Measurements from ENCODE around the gene OR3A2.
"Not testable (repeated sequence)": the region's sequence is repeated elsewhere in the genome, so short reads cannot be mapped to it uniquely, and the experiment has no call there.

Gene OR3A2

GRCh38 chr17:3381957-3382356 lies 4.2 kb downstream of the OR3A2 start:
- DNase-seq (ENCODE audit: insufficient read length) (no peak), FAIRE-seq (no peak)
- TF ChIP-seq POLR2A (IDR thresholded peaks at IDR 0.05; ENCODE audit: low read depth, low read length), result no peak

- FAIRE-seq (no peak), DNase-seq (ENCODE audit: insufficient read length) (no peak)
- TF ChIP-seq POLR2AphosphoS5 (IDR thresholded peaks at IDR 0.05; ENCODE audit: low read depth, low read length) (no peak), POLR2A (IDR thresholded peaks at IDR 0.05; ENCODE audit: low read depth, low read length) (no peak), TAF1 (IDR thresholded peaks at IDR 0.05; ENCODE audit: borderline replicate concordance, low read depth, low read length) (no peak)
Observed at GRCh38 chr17:3378321-3378720, 7.8 kb downstream of the OR3A2 start.

GRCh38 chr17:3371167-3371566 lies 14.9 kb downstream of the OR3A2 start:
- not testable (repeated sequence) for FAIRE-seq; DNase-seq (ENCODE audit: insufficient read length)

GRCh38 chr17:3342782-3343181 lies 43.3 kb downstream of the OR3A2 start:
- not testable (repeated sequence) for FAIRE-seq

GRCh38 chr17:3335876-3336275 lies 50.2 kb downstream of the OR3A2 start:
- TF ChIP-seq POLR2AphosphoS5 (IDR thresholded peaks at IDR 0.05; ENCODE audit: low read depth, low read length) (no peak), POLR2A (IDR thresholded peaks at IDR 0.05; ENCODE audit: low read depth, low read length) (no peak), TAF1 (IDR thresholded peaks at IDR 0.05; ENCODE audit: borderline replicate concordance, low read depth, low read length) (no peak)
- DNase-seq (ENCODE audit: insufficient read length) (no peak), FAIRE-seq (no peak)

More at GRCh38 chr17:3342782-3343181, 43.3 kb downstream of the OR3A2 start:
- DNase-seq (ENCODE audit: insufficient read length), result not testable (repeated sequence)

DNA sequence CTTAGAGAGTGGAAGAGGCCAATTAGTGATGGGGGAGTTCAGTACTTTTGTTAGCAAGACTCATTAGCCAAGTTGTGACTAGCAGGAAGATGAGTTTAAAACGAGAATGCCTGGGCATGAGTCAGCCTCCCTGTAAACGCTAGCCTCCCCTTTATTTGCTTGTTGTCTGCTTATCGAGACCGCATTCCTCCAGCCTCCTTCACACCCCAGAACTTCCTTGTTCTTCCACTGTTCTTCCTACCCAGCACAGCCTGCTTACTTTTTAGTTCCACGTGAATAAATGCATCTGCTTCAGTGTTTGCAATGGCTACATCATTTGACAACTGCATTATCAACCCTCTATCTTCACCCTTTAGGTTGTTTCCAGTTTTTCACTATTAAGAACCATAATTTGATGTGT lies 67.8 kb downstream of the OR3A2 start:
- DNase-seq (ENCODE audit: insufficient read length) (no peak), FAIRE-seq (no peak)
- TF ChIP-seq POLR2AphosphoS5 (IDR thresholded peaks at IDR 0.05; ENCODE audit: low read depth, low read length), result no peak
- no peak for TF ChIP-seq TAF1 (IDR thresholded peaks at IDR 0.05; ENCODE audit: borderline replicate concordance, low read depth, low read length)
- TF ChIP-seq POLR2A (IDR thresholded peaks at IDR 0.05; ENCODE audit: low read depth, low read length), result no peak

GRCh38 chr17:3316836-3317235 lies 69.3 kb downstream of the OR3A2 start:
- FAIRE-seq, result no peak
- no peak for TF ChIP-seq POLR2AphosphoS5 (IDR thresholded peaks at IDR 0.05; ENCODE audit: low read depth, low read length)
- no peak for TF ChIP-seq POLR2A (IDR thresholded peaks at IDR 0.05; ENCODE audit: low read depth, low read length)
- TF ChIP-seq TAF1 (IDR thresholded peaks at IDR 0.05; ENCODE audit: borderline replicate concordance, low read depth, low read length), result no peak
- DNase-seq (ENCODE audit: insufficient read length), result no peak

DNA sequence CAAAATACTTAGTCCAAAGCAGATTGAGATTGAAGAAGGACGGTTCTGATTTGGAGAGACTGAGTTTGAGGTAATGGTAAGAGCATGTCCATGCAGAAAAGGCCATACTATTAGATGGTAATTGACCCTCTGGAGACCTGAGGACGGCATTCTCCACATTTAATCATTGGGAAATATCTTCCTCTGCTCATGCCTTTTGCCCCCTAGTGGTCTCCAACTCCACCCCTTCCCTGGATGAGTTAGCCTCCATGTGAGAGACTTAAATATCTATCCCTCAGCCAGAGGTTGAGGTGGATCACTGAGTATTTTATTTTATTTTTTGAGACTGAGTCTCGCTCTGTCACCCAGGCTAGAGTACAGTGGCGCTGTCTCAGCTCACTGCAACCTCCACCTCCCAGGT lies 77.5 kb downstream of the OR3A2 start:
- DNase-seq (ENCODE audit: insufficient read length), result no peak
- TF ChIP-seq POLR2A (IDR thresholded peaks at IDR 0.05; ENCODE audit: low read depth, low read length) (no peak), POLR2AphosphoS5 (IDR thresholded peaks at IDR 0.05; ENCODE audit: low read depth, low read length) (no peak), TAF1 (IDR thresholded peaks at IDR 0.05; ENCODE audit: borderline replicate concordance, low read depth, low read length) (no peak)
- no peak for FAIRE-seq

DNA sequence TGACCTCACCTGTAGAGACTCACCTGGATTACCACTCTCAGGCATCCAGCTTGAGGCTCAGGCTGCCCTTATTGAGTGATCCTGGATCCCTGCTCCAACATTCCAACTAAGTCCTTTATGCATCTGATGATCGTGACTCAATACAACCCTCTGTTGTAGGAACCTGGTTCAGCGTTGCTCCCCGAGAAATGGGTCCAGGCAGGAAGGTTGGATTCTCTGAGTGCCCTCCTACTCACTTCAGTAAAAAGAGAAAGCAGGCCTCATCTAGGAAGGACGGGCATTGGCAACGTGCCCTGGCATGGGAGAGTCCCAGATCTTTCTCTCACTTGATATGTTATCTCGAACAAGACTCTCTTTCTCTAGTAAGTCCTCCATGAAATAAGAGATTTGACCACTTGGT lies 87.8 kb downstream of the OR3A2 start, which contains the start of gene OR3A1:
TSS of gene OR3A1 (minus strand) at position 101 of the 400 bp plus-strand sequence. CDS start 5,778 bp downstream, outside the sequence.
- FAIRE-seq (no peak), DNase-seq (ENCODE audit: insufficient read length) (no peak)
- TF ChIP-seq POLR2AphosphoS5 (IDR thresholded peaks at IDR 0.05; ENCODE audit: low read depth, low read length) (no peak), TAF1 (IDR thresholded peaks at IDR 0.05; ENCODE audit: borderline replicate concordance, low read depth, low read length) (no peak), POLR2A (IDR thresholded peaks at IDR 0.05; ENCODE audit: low read depth, low read length) (no peak)

DNA sequence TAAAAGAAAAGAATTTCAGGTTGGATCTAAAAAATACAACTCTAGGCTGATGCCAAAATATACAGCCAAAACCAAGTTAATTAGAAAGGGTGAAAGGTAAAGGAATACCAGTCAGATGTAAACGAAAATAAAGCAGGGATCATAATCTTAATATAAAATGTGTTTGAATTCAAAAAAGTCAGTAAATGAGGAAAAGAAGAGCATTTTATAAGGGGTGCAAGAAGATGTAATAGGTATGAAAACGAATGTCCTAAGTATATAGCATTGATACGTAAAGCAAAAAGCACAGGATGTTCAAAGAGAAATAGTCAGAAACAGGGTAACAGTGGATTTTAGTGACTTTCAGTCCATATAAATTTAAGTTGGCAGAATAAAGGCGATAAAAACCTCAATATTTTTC lies 90.5 kb downstream of the OR3A2 start:
- TF ChIP-seq POLR2A (IDR thresholded peaks at IDR 0.05; ENCODE audit: low read depth, low read length) (no peak), POLR2AphosphoS5 (IDR thresholded peaks at IDR 0.05; ENCODE audit: low read depth, low read length) (no peak)
- FAIRE-seq (no peak), DNase-seq (ENCODE audit: insufficient read length) (no peak)

- DNase-seq (ENCODE audit: insufficient read length); FAIRE-seq: not testable (repeated sequence)
Observed at GRCh38 chr17:3293548-3293947, 92.6 kb downstream of the OR3A2 start.

GRCh38 chr17:3282901-3283300 lies 103.2 kb downstream of the OR3A2 start:
- TF ChIP-seq TAF1 (IDR thresholded peaks at IDR 0.05; ENCODE audit: borderline replicate concordance, low read depth, low read length) (no peak), POLR2A (IDR thresholded peaks at IDR 0.05; ENCODE audit: low read depth, low read length) (no peak), POLR2AphosphoS5 (IDR thresholded peaks at IDR 0.05; ENCODE audit: low read depth, low read length) (no peak)
- no peak for FAIRE-seq

GRCh38 chr17:3276126-3276525 lies 110.0 kb downstream of the OR3A2 start:
- no peak for DNase-seq (ENCODE audit: insufficient read length)
- FAIRE-seq, result no peak
- no peak for TF ChIP-seq TAF1 (IDR thresholded peaks at IDR 0.05; ENCODE audit: borderline replicate concordance, low read depth, low read length)
- TF ChIP-seq POLR2AphosphoS5 (IDR thresholded peaks at IDR 0.05; ENCODE audit: low read depth, low read length), result no peak
- no peak for TF ChIP-seq POLR2A (IDR thresholded peaks at IDR 0.05; ENCODE audit: low read depth, low read length)

More at GRCh38 chr17:3282901-3283300, 103.2 kb downstream of the OR3A2 start:
- no peak for DNase-seq (ENCODE audit: insufficient read length)

Measured in GM12892 (cell line).